H9 (cell line): Measurements from ENCODE around the gene PMAIP1. TPM values are rescaled to one million over a fixed set of nuclear protein-coding genes. Genes with fewer than 3 reads are reported as not detected.
A peak's percentile ranks its signal among the peaks of the same experiment; 100 is the strongest.
"Not testable (repeated sequence)": the region's sequence is repeated elsewhere in the genome, so short reads cannot be mapped to it uniquely, and the experiment has no call there.

ENCODE experiments used
- DNase-seq: peaks from one replicate; pipeline ENCODE4 v3.0.0-alpha.2; 2017
- H2AFZ ChIP-seq: one replicate; pipeline ENCODE4 v1.6.1; 2013; ENCODE audit warnings: mild to moderate bottlenecking, low read length, control low read depth, moderate library complexity
- H2AK5ac ChIP-seq: 2 replicates; pipeline ENCODE4 v1.6.1; 2013; ENCODE audit warnings: low read length, control low read depth, mixed read lengths; ENCODE audit not compliant: insufficient read length
- H2BK120ac ChIP-seq: one replicate; pipeline ENCODE4 v1.6.1; 2013; ENCODE audit warnings: low read depth, mild to moderate bottlenecking, low read length, control low read depth, inconsistent platforms; ENCODE audit not compliant: poor library complexity, severe bottlenecking
- H2BK12ac ChIP-seq: 2 replicates; pipeline ENCODE4 v1.6.1; 2013; ENCODE audit warnings: low read length, control low read depth, mixed read lengths, low read depth; ENCODE audit not compliant: insufficient read length
- H2BK15ac ChIP-seq: 2 replicates; pipeline ENCODE4 v1.6.1; 2013; ENCODE audit warnings: low read depth, low read length, control low read depth
- H2BK20ac ChIP-seq: one replicate; pipeline ENCODE4 v1.6.1; 2013; ENCODE audit warnings: low read depth, mild to moderate bottlenecking, low read length, control low read depth, inconsistent platforms; ENCODE audit not compliant: poor library complexity, severe bottlenecking
- H2BK5ac ChIP-seq: 2 replicates; pipeline ENCODE4 v1.6.1; 2013; ENCODE audit warnings: low read length, control low read depth, mixed read lengths; ENCODE audit not compliant: insufficient read length
- H3K14ac ChIP-seq: 2 replicates; pipeline ENCODE4 v1.6.1; 2013; ENCODE audit warnings: low read length, control low read depth; ENCODE audit not compliant: insufficient read depth
- H3K18ac ChIP-seq: 2 replicates; pipeline ENCODE4 v1.6.1; 2013; ENCODE audit warnings: low read depth, mild to moderate bottlenecking, mixed read lengths, low read length, control low read depth; ENCODE audit not compliant: insufficient read length
- H3K23ac ChIP-seq: 2 replicates; pipeline ENCODE4 v1.6.1; 2013; ENCODE audit warnings: low read length, control low read depth, mixed read lengths, low read depth; ENCODE audit not compliant: insufficient read length
- H3K23me2 ChIP-seq: 2 replicates; pipeline ENCODE4 v1.6.1; 2013; ENCODE audit warnings: low read depth, mild to moderate bottlenecking, mixed read lengths, low read length, control low read depth; ENCODE audit not compliant: insufficient read length, poor library complexity, severe bottlenecking
- H3K27ac ChIP-seq: 2 replicates; pipeline ENCODE4 v1.5.1; 2013; ENCODE audit warnings: low read length, control low read depth, mixed read lengths, low read depth; ENCODE audit not compliant: insufficient read length
- H3K27me3 ChIP-seq: 2 replicates; pipeline ENCODE4 v1.6.1; 2013; ENCODE audit warnings: low read length, control low read depth, inconsistent platforms; ENCODE audit not compliant: insufficient read depth
- H3K4ac ChIP-seq: 2 replicates; pipeline ENCODE4 v1.6.1; 2013; ENCODE audit warnings: low read depth, mild to moderate bottlenecking, control low read depth, inconsistent platforms, low read length, moderate library complexity
- H3K4me1 ChIP-seq: 2 replicates; pipeline ENCODE4 v1.6.1; 2013; ENCODE audit warnings: low read length, control low read depth, inconsistent platforms; ENCODE audit not compliant: insufficient read depth
- H3K4me2 ChIP-seq: 2 replicates; pipeline ENCODE4 v1.6.1; 2013; ENCODE audit warnings: low read length, control low read depth, mixed read lengths; ENCODE audit not compliant: insufficient read length, insufficient read depth
- H3K56ac ChIP-seq: 2 replicates; pipeline ENCODE4 v1.6.1; 2013; ENCODE audit warnings: low read depth, mild to moderate bottlenecking, mixed read lengths, low read length, control low read depth; ENCODE audit not compliant: insufficient read length
- H3K79me1 ChIP-seq: 2 replicates; pipeline ENCODE4 v1.6.1; 2013; ENCODE audit warnings: low read depth, mild to moderate bottlenecking, moderate library complexity, low read length, control low read depth, inconsistent platforms; ENCODE audit not compliant: insufficient read depth, poor library complexity, severe bottlenecking
- H3K79me2 ChIP-seq: 2 replicates; pipeline ENCODE4 v1.6.1; 2013; ENCODE audit warnings: low read length, control low read depth, inconsistent platforms; ENCODE audit not compliant: insufficient read depth
- H3K9ac ChIP-seq: 2 replicates; pipeline ENCODE4 v1.6.1; 2013; ENCODE audit warnings: low read length, control low read depth, mixed read lengths; ENCODE audit not compliant: insufficient read length; ENCODE audit errors: extremely low read depth
- H3K9me3 ChIP-seq: one replicate; pipeline ENCODE4 v1.6.1; 2013; ENCODE audit warnings: low read depth, low read length, inconsistent platforms; ENCODE audit not compliant: control insufficient read depth
- H3T11ph ChIP-seq: one replicate; pipeline ENCODE4 v1.6.1; 2013; ENCODE audit warnings: mild to moderate bottlenecking, low read length, control low read depth, inconsistent platforms
- H4K20me1 ChIP-seq: one replicate; pipeline ENCODE4 v1.6.1; 2013; ENCODE audit not compliant: control insufficient read depth, insufficient read length, insufficient read depth
- H4K5ac ChIP-seq: 2 replicates; pipeline ENCODE4 v1.6.1; 2013; ENCODE audit warnings: low read depth, mild to moderate bottlenecking, mixed read lengths, low read length, control low read depth; ENCODE audit not compliant: insufficient read length
- H4K8ac ChIP-seq: replicated peaks from 2 replicates; pipeline ENCODE4 v1.6.1; 2013; ENCODE audit warnings: low read length, control low read depth, mixed read lengths, low read depth; ENCODE audit not compliant: insufficient read length
- H4K91ac ChIP-seq: 2 replicates; pipeline ENCODE4 v1.6.1; 2013; ENCODE audit warnings: low read depth, mild to moderate bottlenecking, moderate library complexity, mixed read lengths, low read length, control low read depth; ENCODE audit not compliant: insufficient read length
- H3K27ac Mint-ChIP-seq, 3 experiments: 2 replicates in 2 of 3; 3 replicates in 1 of 3; pipeline ENCODE4 v1.8.0; 2020 to 2021; ENCODE audit warnings: mixed read lengths in 3 of 3, mild to moderate bottlenecking in 1 of 3, moderate library complexity in 1 of 3
- H3K27me3 Mint-ChIP-seq: 2 replicates; pipeline ENCODE4 v1.8.0; 2021; ENCODE audit warnings: low read depth, mild to moderate bottlenecking, moderate library complexity, mixed read lengths
- H3K36me3 Mint-ChIP-seq, 3 experiments: 2 replicates in 2 of 3; 3 replicates in 1 of 3; pipeline ENCODE4 v1.8.0; 2020 to 2021; ENCODE audit warnings: low read depth in 3 of 3, mixed read lengths in 3 of 3; ENCODE audit not compliant: insufficient read depth in 1 of 3
- H3K4me1 Mint-ChIP-seq, 2 experiments: 2 replicates each; pipeline ENCODE4 v1.8.0; 2020; ENCODE audit warnings: mixed read lengths in 2 of 2
- H3K4me3 Mint-ChIP-seq, 2 experiments: 2 replicates in 1 of 2; 3 replicates in 1 of 2; pipeline ENCODE4 v1.8.0; 2020 to 2021; ENCODE audit warnings: mild to moderate bottlenecking in 2 of 2, mixed read lengths in 2 of 2, moderate library complexity in 1 of 2
- H3K9me3 Mint-ChIP-seq, 2 experiments: 2 replicates in 1 of 2; 3 replicates in 1 of 2; pipeline ENCODE4 v1.8.0; 2020; ENCODE audit warnings: mild to moderate bottlenecking in 2 of 2, mixed read lengths in 2 of 2, moderate library complexity in 1 of 2
- WGBS: extraction: QIAGEN DNeasy Blood & Tissue Kit; methylation state at CpG from one replicate; pipeline ENCODE4 v1.1.7; 2013; ENCODE audit warnings: missing lambda C conversion rate, low lambda C conversion rate, mixed read lengths; ENCODE audit not compliant: insufficient read length; ENCODE audit errors: extremely low coverage; 5-methylcytosine and 5-hydroxymethylcytosine counted together
- total RNA-seq: library from RNA; stranded (reverse); gene quantifications from 2 replicates; pipeline ENCODE4 v1.2.1, GENCODE V29; 2021
- TF ChIP-seq, protein P1 (sequence below): fragments of 200-600 bp; sonication (generic); conservative IDR thresholded peaks from 3 replicates; pipeline ENCODE4 v1.8.0; 2021; ENCODE audit warnings: antibody characterized with exemption, mild to moderate bottlenecking

Gene PMAIP1
- total RNA-seq, 1 experiment from 2014 or later, result 152 TPM

GRCh38 chr18:59885579-59886163 is 14.1 kb upstream of the PMAIP1 start:
- H3K27ac Mint-ChIP-seq, result no peak overlapping the region
- Histone ChIP-seq H4K20me1 (no peaks in the 10 kb centered on the region), H4K8ac (no peak overlapping the region), H2BK20ac (no peak overlapping the region), H4K91ac (no peak overlapping the region), H3K4ac (no peak overlapping the region), H4K5ac (no peak overlapping the region), H3K79me1 (no peaks in the 10 kb centered on the region), H3K79me2 (no peaks in the 10 kb centered on the region), H3K27ac (no peak overlapping the region), H2AK5ac (no peak overlapping the region), H3K23me2 (no peaks in the 10 kb centered on the region), H2BK5ac (no peak overlapping the region), H3K27me3 (no peaks in the 10 kb centered on the region; the same call in 1 of the 2 replicates), H2AFZ (peak overlapping the region; percentile 14), H3K18ac (no peak overlapping the region), H3K4me2 (no peak overlapping the region), H2BK12ac (no peak overlapping the region), H2BK120ac (no peak overlapping the region), H3K56ac (no peak overlapping the region), H3T11ph (no peak overlapping the region), H3K14ac (no peak overlapping the region), H3K9me3 (no peaks in the 10 kb centered on the region), H2BK15ac (no peak overlapping the region), H3K23ac (no peak overlapping the region), H3K4me1 (peaks cover 6% of the 10 kb centered on the region; the same call in 1 of the 2 replicates), H3K9ac (no peak overlapping the region)
- no peak overlapping the region for H3K4me3 Mint-ChIP-seq
- no CpG with 5 or more reads among the region's 6 CpGs for WGBS
- peaks cover 27% of the 10 kb centered on the region in 2 experiments for H3K4me1 Mint-ChIP-seq
- 0 out of 7 replicates have a peak, but pooled peaks cover 0 to 4% (median 0%) of the 10 kb centered on the region in 3 experiments for H3K36me3 Mint-ChIP-seq
- peaks cover 0 to 3% of the 10 kb centered on the region in 2 experiments; a peak in 1 of 5 replicates for H3K9me3 Mint-ChIP-seq
- peaks cover 4% of the 10 kb centered on the region for H3K27me3 Mint-ChIP-seq
- TF ChIP-seq, protein P1, sequence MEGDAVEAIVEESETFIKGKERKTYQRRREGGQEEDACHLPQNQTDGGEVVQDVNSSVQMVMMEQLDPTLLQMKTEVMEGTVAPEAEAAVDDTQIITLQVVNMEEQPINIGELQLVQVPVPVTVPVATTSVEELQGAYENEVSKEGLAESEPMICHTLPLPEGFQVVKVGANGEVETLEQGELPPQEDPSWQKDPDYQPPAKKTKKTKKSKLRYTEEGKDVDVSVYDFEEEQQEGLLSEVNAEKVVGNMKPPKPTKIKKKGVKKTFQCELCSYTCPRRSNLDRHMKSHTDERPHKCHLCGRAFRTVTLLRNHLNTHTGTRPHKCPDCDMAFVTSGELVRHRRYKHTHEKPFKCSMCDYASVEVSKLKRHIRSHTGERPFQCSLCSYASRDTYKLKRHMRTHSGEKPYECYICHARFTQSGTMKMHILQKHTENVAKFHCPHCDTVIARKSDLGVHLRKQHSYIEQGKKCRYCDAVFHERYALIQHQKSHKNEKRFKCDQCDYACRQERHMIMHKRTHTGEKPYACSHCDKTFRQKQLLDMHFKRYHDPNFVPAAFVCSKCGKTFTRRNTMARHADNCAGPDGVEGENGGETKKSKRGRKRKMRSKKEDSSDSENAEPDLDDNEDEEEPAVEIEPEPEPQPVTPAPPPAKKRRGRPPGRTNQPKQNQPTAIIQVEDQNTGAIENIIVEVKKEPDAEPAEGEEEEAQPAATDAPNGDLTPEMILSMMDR, result no peak
- DNase-seq, result no peak

- H3K23me2 ChIP-seq, H4K8ac ChIP-seq, H2BK5ac ChIP-seq, H3K27ac ChIP-seq, H3K18ac ChIP-seq, H3K56ac ChIP-seq, H3K4me2 ChIP-seq, H2BK12ac ChIP-seq, H3K9me3 ChIP-seq, H4K5ac ChIP-seq, H3K4me3 Mint-ChIP-seq, H2BK120ac ChIP-seq, H2AK5ac ChIP-seq, H3K27me3 ChIP-seq, H3K79me2 ChIP-seq, H3T11ph ChIP-seq, H3K23ac ChIP-seq, H2AFZ ChIP-seq, H3K79me1 ChIP-seq, H3K14ac ChIP-seq, H2BK15ac ChIP-seq, H3K4ac ChIP-seq, H2BK20ac ChIP-seq, H4K20me1 ChIP-seq, H4K91ac ChIP-seq, H3K9ac ChIP-seq, H3K4me1 ChIP-seq, H3K9me3 Mint-ChIP-seq, DNase-seq, H3K27me3 Mint-ChIP-seq, H3K36me3 Mint-ChIP-seq: not testable (repeated sequence)
- no CpG with 5 or more reads among the region's 3 CpGs for WGBS
- peak overlapping the region in 1 of 3 experiments; percentile 54; a peak in 1 of 7 replicates for H3K27ac Mint-ChIP-seq
- H3K4me1 Mint-ChIP-seq, result peaks cover 33% of the 10 kb centered on the region in 2 experiments
Measured at GRCh38 chr18:59886399-59886798, 13.4 kb upstream of the PMAIP1 start.
